ENCODE data around the gene ZNF620.

The ZNF620 gene

GRCh38 chr3:40468018-40468417, 37.8 kb upstream of the ZNF620 start:
- H3K27me3 ChIP-seq: no peaks in the 10 kb centered on the region
- DNase-seq: no peak
- H3K9me3 ChIP-seq: no peaks in the 10 kb centered on the region
- TF ChIP-seq CTCF (IDR thresholded peaks at IDR 0.05): no peak
- H3K36me3 ChIP-seq: peaks cover 9 to 27% (median 17%) of the 10 kb centered on the region in 3 donors
- intact Hi-C loops (cut with DNase I; ENCODE audit: low total_unique reads): no loop called here
- H3K4me3 ChIP-seq: no peak overlapping the region
- no peak overlapping the region for H3K27ac ChIP-seq
- no peaks in the 10 kb centered on the region for H3K4me1 ChIP-seq

- Histone ChIP-seq H3K27ac (no peak overlapping the region), H3K4me1 (no peaks in the 10 kb centered on the region), H3K27me3 (no peaks in the 10 kb centered on the region), H3K4me3 (no peak overlapping the region), H3K9me3 (no peaks in the 10 kb centered on the region), H3K36me3 (peaks cover 0 to 11% (median 4%) of the 10 kb centered on the region in 3 donors)
- TF ChIP-seq CTCF (IDR thresholded peaks at IDR 0.05): no peak
- DNase-seq: no peak
- intact Hi-C loops (cut with DNase I; ENCODE audit: low total_unique reads): no loop called here
These were observed 35.1 kb upstream of the ZNF620 start for GRCh38 chr3:40470701-40471100.

- Histone ChIP-seq H3K27ac (peak within 1 kb of the TSS; percentile 71), H3K4me3 (peak within 1 kb of the TSS; percentile 66 to 72), H3K9me3 (no peaks in the 10 kb centered on the region), H3K36me3 (peaks cover 0 to 29% (median 9%) of the 10 kb centered on the region in 3 donors), H3K4me1 (peaks cover 0 to 13% (median 5%) of the 10 kb centered on the region in 4 donors), H3K27me3 (no peaks in the 10 kb centered on the region)
- intact Hi-C loops (cut with DNase I; ENCODE audit: low total_unique reads): loop anchor here (2.0 kb wide), 1 partner anchor 18 kb away; no protein-coding TSS in a partner anchor
- peak; percentile 74 to 83 for DNase-seq
- TF ChIP-seq CTCF (IDR thresholded peaks at IDR 0.05): no peak
These were observed 29.1 kb upstream of the ZNF620 start, which contains the start of gene ZNF619 for GRCh38 chr3:40476478-40477470. Gene ZNF619, plus strand, starts transcription at chr3:40477122. Its CDS starts 858 bp downstream, at chr3:40477980.

GRCh38 chr3:40477666-40478065, 28.2 kb upstream of the ZNF620 start:
- Histone ChIP-seq H3K4me1 (peaks cover 0 to 13% (median 5%) of the 10 kb centered on the region in 4 donors), H3K4me3 (peak overlapping the region; percentile 66 to 72), H3K9me3 (no peaks in the 10 kb centered on the region), H3K36me3 (peaks cover 7 to 38% (median 18%) of the 10 kb centered on the region in 3 donors), H3K27ac (peak overlapping the region in 1 of 2 donors; percentile 71), H3K27me3 (no peaks in the 10 kb centered on the region)
- no peak for DNase-seq
- intact Hi-C loops (cut with DNase I; ENCODE audit: low total_unique reads): loop anchor here (2.0 kb wide), 1 partner anchor 19 kb away; no protein-coding TSS in a partner anchor
- TF ChIP-seq CTCF (IDR thresholded peaks at IDR 0.05): no peak

GRCh38 chr3:40487172-40487571, 18.7 kb upstream of the ZNF620 start:
- H3K4me3 ChIP-seq: no peak overlapping the region
- intact Hi-C loops (cut with DNase I; ENCODE audit: low total_unique reads): no loop called here
- H3K27ac ChIP-seq: no peak overlapping the region

More at GRCh38 chr3:40487172-40487571, 18.7 kb upstream of the ZNF620 start:
- Histone ChIP-seq H3K27me3 (no peaks in the 10 kb centered on the region), H3K4me1 (no peaks in the 10 kb centered on the region), H3K36me3 (peaks cover 59 to 75% (median 63%) of the 10 kb centered on the region in 3 donors), H3K9me3 (peaks cover 3 to 26% (median 25%) of the 10 kb centered on the region in 3 donors)
- no peak for TF ChIP-seq CTCF (IDR thresholded peaks at IDR 0.05)
- no peak for DNase-seq
